Skeletal muscle cell (primary cell): ENCODE results near the gene GIPC2.
A peak's percentile ranks its signal among the peaks of the same experiment; 100 is the strongest.
"Not testable (repeated sequence)": the region's sequence is repeated elsewhere in the genome, so short reads cannot be mapped to it uniquely, and the experiment has no call there.

Experiments
- DNase-seq: peaks from one replicate; pipeline ENCODE4 v3.0.0-alpha.2; 2010; ENCODE audit warnings: low read depth
- H3K4me3 ChIP-seq: 2 replicates; pipeline ENCODE4 v1.5.1; 2011; ENCODE audit warnings: low read depth, mild to moderate bottlenecking, control low read depth, low read length, moderate library complexity

The GIPC2 gene

DNA sequence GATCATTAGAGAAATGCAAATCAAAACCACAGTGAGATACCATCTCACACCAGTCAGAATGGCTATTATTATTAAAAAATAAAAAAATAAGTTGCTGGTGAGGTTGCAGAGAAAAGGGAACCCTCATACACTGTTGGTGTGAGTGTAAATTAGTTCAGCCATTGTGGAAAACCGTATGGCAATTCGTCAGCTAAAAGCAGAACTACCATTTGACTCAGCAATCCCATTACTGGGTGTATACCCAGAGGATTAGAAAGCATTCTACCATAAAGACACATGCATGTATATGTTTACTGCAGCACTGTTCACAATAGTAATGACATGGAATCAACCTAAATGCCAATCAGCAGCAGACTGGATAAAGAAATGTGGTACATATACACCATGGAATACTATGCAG is 42.2 kb downstream of the GIPC2 start:
- no peak for DNase-seq
- no peak overlapping the region for H3K4me3 ChIP-seq

DNA sequence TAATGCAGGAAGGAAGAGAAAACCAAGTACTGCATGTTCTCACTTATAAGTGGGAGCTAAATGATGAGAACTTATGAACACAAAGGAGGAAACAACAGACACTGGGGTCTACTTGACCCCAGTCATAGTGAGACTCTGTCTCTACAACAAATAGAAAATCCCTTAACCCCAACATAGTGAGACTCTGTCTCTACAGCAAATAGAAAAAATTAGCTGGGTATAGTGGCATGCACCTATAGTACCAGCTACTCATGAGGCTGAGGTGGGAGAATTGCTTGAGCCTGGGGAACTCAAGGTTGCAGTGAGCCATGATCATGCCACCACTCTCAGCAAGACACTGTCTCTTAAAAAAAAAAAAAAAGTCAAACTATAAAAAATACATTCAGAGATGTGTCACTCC is 42.7 kb downstream of the GIPC2 start:
- DNase-seq = no peak
- no peak overlapping the region for H3K4me3 ChIP-seq

DNA sequence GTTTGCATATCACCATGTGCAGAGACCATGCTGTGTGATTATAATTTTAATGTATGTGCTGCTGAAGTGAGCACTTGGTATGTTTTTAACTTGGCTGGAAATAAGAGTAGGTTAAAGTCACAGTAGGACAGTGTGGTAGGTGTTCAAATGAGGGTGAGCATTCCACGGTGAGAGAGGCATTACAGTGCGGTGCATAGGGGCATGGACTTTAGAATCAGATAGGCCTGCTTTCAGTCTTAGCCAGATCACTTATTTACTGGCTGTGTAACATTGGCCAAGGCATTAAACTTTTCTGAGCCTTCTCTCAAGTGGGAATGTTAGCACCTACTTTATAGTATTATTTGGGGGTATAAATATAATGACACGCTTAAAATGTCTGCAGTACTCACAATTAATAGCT is 43.2 kb downstream of the GIPC2 start:
- H3K4me3 ChIP-seq = no peak overlapping the region
- DNase-seq = no peak

DNA sequence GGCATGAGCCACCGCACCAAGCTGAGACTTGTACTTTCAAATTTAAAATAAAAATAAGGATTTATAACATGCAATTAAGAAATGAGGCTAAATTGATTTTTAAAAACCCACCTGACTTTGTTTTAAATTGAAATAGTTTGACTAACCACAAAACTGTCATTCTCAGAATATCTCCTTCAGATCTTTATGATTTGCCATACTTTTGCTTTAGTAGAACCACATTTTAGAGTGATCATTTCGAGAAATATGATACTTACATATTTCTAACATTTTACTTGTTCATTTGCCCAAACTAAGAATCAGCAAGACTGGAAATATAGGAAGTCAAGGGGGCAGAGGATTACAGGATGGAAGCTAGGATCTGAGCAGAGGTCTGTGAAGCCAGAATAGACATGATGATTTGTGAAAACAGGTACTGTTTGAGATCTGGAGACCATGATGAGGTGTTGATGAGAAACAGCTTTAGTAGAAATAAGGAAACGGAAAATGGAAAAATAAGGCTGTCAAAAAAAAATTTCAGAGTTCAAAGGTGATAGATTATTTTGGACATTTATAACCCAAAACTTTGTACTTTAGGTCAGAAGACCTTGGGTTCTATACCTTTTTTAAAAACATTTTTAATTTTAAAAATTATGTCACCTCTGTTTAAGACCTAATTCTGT is 44.8 kb downstream of the GIPC2 start:
- DNase-seq = no peak

DNA sequence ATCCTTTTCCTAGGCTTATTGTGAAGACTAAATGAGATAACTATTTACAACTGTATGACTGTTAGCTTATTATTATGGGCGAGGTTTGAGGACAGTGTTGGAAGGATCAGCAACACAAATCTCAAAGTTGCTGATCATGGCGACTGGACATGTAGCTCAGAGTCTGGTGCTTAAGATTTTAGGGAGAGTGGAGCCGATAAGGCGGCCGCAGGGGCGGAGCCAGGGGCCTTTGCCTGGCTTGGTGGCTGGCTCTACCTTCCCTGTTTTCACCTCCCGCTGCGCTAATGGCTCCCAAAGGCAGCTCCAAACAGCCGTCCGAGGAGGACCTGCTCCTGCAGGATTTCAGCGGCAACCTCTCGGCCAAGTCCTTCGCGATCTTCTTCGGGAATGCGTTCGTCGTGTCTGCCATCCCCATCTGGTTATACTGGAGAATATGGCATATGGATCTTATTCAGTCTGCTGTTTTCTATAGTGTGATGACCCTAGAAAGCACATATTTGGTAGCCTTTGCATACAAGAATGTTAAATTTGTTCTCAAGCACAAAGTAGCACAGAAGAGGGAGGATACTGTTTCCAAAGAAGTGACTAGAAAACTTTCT is 45.5 kb downstream of the GIPC2 start:
- no peak overlapping the region for H3K4me3 ChIP-seq
- DNase-seq = no peak

More for the DNA sequence above, 44.8 kb downstream of the GIPC2 start:
- H3K4me3 ChIP-seq = no peak overlapping the region

DNA sequence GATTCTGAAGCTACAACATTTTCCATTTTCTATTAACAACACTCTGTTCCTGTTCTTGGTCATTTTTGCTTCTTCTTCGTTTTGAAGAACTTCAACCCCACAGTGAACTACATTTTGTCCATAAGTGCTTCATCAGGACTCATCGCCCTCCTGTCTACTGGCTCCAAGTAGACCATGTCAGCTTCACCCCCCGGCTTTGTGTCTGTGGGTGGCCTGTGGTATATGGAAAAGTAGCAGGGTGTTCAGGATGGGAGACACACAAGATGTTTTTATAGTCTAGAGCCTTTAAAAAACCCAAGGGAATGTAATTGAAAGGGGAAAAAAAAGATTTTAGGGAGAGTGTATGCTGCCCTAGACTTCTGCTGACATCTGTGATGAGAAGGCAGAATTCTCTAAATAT is 46.1 kb downstream of the GIPC2 start:
- no peak overlapping the region for H3K4me3 ChIP-seq
- DNase-seq = no peak

DNA sequence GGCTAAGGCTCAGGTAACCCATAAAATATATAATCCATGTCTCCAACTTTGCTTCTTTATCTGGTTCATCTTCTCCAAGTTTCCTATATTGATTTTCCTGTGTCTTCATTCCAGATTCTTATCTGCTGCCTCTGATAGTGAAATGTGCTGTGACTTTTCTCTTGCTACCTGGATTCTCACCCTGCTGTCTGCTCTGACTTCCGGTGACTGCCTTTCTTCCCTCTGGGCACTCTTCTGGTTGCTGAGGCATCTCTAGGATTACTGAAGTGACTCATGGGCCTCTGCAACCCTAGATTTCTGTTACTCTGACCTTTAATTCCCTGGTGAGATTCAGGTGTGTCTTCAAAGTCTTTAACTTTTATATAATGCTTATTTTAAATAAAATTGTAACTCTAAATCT is 46.9 kb downstream of the GIPC2 start:
- H3K4me3 ChIP-seq = no peak overlapping the region
- DNase-seq = no peak

DNA sequence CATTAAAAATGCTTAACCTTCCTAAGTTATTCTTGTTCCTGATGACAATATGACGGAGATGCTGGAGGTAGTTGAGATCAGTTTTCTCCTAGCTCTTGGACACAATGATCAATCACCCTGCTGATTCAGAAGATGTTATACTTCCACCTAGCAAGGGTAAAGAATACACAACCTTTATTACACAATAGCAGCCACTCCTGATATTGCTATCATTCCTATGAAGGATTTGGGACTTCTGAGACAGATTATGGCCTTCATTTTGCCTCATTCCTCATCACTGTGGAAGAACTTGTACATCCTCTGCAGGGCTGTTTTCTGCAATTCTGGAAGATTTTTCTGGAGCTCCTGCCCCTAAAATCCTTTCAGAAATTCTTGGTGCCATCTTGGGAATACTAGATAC is 47.8 kb downstream of the GIPC2 start:
- DNase-seq = no peak
- H3K4me3 ChIP-seq = no peak overlapping the region

DNA sequence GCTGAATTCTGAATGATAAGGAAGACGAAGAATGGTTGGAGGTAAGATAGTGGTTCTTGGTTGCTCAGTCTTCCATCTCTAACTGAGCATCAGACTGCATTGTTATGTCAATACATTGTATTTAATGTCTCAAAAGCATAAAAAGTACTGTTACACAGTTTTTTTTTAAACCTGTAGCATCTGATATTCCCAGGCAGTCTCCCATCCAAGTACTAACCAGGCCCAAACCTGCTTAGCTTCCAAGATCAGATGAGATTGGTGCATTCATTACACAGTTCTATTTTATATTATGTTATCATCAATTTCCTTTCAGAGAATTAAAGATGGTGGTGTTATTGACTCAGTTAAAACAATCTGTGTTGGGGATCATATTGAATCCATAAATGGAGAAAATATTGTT is 48.9 kb downstream of the GIPC2 start:
- DNase-seq = no peak
- no peak overlapping the region for H3K4me3 ChIP-seq

DNA sequence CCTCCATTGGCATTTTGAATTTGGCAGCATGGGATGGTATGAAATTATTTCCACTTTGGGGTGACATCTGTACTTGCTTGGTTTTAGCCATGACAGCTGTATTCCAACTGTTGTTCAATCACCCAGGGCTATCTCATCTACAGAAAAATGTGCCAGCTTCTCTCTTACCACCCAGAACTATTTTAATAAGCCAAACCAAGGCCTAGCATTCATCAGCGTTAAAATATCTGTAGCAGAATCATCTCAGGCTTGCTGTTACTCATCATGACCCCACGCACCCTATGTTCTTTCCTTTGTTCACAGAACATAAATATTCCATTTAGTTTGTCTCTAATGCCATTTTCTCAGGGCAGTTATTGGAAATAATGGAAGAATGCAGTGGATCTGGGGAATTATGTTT is 49.8 kb downstream of the GIPC2 start:
- H3K4me3 ChIP-seq = no peak overlapping the region
- peak; percentile 85 for DNase-seq

DNA sequence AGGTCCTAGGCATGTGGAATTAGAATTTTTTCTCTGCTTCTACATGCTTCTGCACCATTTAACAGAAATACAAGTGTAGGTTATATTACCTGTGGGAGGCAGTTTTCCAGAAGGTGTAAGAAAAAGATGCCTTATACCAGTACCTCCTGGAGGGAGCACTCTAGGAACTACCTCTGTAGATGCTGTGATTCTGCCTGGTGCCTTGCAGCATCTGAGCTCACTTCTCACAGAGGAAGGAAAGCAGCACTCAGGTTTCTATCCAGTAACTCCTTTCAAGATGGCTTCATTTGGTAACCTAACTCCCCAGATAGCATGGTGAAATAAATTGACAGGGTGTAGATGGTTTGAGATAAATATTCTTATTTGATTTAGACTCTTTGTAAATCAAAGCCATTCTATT is 50.3 kb downstream of the GIPC2 start:
- no peak for DNase-seq
- no peak overlapping the region for H3K4me3 ChIP-seq

DNA sequence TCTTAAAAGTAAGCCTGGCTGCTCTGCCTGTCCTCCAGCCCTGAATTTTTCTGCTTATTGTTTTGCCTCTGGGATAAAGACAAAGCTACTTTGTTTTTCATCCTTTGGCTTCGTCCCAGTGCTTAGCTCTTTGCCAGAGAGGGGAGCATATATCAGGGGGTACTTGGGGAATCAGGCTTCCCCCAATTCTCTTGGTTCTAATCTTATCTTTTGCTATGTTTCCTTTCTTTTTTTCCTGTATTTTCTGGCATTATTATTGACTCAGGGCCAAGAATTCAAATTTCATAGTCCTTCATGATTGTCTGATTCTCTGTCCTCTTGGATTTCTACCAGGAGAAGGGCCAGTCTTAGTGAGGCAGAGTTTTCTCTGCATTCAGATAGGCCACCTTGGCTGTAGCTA is 51.2 kb downstream of the GIPC2 start:
- no peak overlapping the region for H3K4me3 ChIP-seq
- DNase-seq = no peak

DNA sequence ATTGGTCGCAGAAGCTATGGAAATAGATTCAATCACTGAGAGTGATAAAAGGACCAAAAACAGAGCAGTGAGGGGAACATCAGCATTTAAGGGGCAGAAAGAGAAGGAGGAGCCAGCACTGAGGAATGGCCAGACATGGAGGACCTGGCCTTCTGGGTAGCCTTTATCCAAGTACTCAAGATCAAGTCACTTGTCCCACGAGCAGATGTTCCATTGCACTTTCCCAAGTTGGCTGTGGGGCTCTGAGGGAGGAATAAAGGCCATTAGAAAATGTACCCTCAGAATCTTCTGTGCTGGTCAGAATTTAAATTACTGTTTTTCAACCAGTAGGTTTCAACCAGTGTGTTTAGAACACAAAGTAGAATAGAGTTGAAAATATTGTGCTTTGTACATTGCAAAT is 55.3 kb downstream of the GIPC2 start:
- H3K4me3 ChIP-seq = no peak overlapping the region
- no peak for DNase-seq

DNA sequence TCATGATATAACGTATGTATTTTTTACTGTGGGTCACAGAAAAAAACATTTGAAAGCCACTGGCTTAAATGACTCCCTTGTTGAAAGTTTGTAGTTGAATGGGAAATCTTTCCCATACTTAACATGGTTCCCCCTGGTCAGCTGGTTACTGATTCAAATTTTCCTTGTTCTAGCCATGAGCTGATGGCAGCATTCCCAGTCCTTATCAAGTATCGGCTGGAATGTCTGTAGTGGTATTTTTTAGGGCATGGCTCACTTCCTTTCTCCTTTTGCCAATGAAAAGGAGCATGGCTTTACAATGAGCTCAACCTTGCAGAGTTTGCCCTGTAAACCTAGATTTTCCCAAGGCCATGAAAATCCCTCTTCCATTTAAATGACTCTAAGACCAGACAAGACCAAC is 55.7 kb downstream of the GIPC2 start:
- peak; percentile 89 for DNase-seq
- H3K4me3 ChIP-seq = no peak overlapping the region

DNA sequence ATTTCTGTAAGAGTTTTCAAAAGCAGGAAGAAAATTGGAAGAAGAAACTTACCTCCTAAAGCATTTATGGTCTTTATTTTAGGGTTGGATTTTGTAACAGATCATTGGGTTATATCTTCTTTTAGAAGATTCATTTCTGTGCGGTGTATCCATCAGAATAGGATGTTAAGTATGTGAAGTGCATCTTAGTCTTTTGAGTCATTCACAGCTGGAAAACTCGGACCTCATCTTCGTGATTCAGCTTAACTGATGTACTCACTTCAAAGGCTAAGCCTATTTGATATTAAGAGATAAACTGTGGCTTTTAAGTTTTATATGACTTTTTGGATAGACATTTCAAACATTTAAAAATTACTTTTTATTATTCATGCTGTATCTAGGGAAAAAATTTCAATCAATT is 56.3 kb downstream of the GIPC2 start:
- no peak overlapping the region for H3K4me3 ChIP-seq
- peak; percentile 86 for DNase-seq

DNA sequence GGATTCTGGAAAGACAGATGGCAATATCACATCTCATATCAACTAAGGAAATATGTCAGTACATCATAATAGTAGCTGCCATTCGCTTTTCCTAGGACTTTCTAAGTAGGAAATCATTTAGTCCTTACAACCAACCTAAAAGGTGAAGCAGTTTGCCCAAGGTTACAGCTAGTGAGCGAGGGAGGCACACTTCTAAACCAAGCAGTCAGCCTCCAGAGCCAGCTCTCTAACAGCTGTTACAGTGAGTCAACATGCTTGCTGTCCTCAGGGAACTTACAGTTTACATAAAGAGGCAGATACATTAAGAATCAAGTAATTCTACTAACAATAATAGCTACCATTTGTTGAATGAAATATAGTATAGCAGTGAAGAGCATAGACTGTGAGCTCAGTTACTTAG is 57.1 kb downstream of the GIPC2 start:
- no peak for DNase-seq
- H3K4me3 ChIP-seq = no peak overlapping the region

DNA sequence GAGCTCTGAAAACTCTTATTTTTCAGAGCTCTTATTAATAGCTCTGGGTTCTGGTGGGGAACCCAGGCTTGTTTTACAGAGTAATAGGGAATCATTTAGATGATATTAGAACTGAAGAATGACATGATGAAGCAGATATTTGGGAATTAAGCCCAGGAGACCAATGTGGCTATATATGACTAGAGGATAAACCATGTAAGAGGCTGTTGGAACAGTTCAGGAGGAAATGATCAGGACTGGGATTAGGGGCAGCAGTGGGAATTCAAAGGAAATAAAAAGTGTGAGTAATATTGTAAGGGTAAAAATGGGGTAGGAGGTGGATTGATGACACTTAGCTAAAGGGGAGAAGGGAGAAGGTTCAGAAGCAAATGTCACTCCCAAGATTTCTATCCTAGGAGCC is 58.6 kb downstream of the GIPC2 start:
- peak; percentile 71 for DNase-seq
- H3K4me3 ChIP-seq = no peak overlapping the region

DNA sequence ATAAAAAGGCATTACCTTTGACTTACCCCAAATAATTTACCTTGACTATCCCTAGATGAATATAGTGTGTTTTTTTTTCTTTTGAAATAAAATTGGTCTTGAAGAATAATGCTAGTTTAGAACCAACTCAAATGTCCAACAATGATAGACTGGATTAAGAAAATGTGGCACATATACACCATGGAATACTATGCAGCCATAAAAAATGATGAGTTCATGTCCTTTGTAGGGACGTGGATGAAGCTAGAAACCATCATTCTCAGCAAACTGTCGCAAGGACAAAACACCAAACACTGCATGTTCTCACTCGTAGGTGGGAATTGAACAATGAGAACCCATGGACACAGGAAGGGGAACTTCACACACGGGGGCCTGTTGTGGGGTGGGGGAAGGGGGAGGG is 63.9 kb downstream of the GIPC2 start:
- not testable (repeated sequence) for DNase-seq, H3K4me3 ChIP-seq

DNA sequence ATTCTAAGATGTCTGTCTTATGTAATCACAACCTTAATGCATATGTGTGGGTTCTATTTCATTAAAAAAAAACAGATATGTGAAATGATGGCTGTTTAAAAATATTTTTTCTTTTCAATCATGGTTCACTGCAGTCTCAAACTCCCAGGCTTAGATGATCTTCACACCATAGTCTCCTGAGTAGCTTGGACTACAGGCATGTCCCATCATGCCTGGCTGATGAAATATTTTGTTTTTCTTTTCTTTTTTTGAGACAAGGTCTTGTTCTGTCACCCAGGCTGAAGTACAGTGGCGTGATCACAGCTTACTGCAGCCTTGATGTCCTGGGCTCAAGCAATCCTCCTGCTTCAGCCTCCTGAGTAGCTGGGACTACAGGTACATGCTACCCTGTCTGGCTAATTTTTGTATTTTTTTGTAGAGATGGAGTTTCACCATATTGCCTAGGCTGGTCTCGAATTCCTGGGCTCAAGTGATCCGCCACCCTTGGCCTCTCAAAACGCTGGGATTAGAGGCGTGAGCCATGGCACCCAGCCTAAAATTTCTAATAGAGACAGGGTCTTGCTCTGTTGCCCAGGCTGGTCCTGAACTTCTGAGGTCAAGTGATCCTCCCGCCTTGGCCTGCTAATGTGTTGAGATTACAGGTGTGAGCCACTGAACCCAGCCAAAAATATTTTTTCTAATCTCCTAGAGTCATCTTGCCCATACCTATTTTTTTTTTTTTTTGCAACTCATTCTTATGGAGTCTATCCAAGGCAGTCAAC is 67.6 kb downstream of the GIPC2 start:
- H3K4me3 ChIP-seq = no peak overlapping the region
- no peak for DNase-seq

DNA sequence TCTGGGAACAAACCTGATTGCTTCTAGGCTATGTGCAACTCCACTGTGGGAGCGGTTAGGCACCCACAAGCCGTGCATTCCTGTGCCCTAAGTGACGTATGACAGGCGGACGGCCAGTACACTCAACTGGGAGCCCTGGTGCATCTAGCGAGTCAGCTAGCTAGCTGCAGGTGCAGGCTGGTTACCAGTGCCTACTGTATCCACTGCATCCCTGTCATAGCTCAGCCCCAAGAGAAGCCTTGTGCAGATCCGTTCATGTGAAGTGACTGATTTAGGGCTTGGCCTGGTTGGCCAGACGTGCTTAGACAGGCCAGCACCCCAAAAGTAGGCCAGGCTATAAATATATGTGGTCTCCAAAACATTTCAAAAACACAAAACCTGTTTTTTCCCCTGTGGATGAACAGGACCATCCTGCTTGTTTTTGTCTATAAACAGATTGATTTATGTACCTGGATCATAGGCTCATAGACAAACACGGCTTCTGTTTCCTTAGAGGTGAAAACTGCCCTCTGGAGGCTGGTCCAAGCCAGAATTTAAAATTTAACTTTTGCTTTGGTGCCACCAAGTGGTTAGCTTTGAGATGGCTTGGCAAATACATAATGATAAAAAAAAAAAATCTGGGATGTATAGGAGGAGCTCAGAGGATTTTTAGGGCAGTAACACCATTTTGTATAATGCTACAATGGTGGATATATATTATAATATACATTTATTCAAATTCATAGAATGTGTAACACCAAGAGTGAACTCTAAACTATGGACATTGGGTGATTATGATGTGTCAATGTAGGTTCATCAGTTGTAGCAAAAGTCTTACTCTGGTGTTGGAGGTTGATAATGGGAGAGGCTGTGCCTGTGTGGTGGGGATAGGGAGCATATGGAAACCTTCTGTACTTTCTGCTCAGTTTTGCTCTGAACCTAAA is 68.5 kb downstream of the GIPC2 start:
- no peak for DNase-seq
- no peak overlapping the region for H3K4me3 ChIP-seq
